ENCODE data around the gene NFE2L1. TPM values are rescaled to one million over a fixed set of nuclear protein-coding genes. Genes with fewer than 3 reads are reported as not detected.

Gene NFE2L1
- total and polyA plus RNA-seq, 9 of the 15 experiments (the other 6 are each of a cell fraction or from before 2014, with no cell fraction given) = 2.0 to 68.6 (median 39.7) TPM

GRCh38 chr17:48051706-48052486 lies 3.7 kb downstream of the NFE2L1 start:
- intact Hi-C loops (cut with micrococcal nuclease) = no loop called here
- in situ Hi-C loops (cut with MboI) = no loop called here
- Histone ChIP-seq H3K9me3 (replicated peaks; ENCODE audit: control insufficient read depth, insufficient read depth, low read depth, low read length) (no peaks in the 10 kb centered on the region), H3K9me1 (ENCODE audit: control insufficient read depth, insufficient read depth, low read length) (peaks cover 17% of the 10 kb centered on the region), H3K36me3 (ENCODE audit: control insufficient read depth, insufficient read depth, low read length) (peaks cover 60% of the 10 kb centered on the region), H3K4me3 (no peak overlapping the region), H3K4me1 (replicated peaks in 1 of 2; ENCODE audit: control insufficient read depth in 2 of 2, insufficient read depth in 2 of 2, low read length in 2 of 2) (peaks cover 60 to 63% of the 10 kb centered on the region in 2 experiments), H3K9ac (ENCODE audit: insufficient read depth in 1 of 2, low read depth in 2 of 2, low read length in 2 of 2) (peak overlapping the region; percentile 5 to 23; a peak in 3 of 4 replicates), H3K27ac (ENCODE audit: extremely low read depth, low read depth, low read length) (peak overlapping the region; percentile 54; the same call in 2 of the 3 replicates), H3K79me2 (ENCODE audit: control insufficient read depth, insufficient read depth, low read length) (peaks cover 94% of the 10 kb centered on the region), H3K27me3 (ENCODE audit: control insufficient read depth in 2 of 2, insufficient read depth in 2 of 2, low read length in 2 of 2) (no peaks in the 10 kb centered on the region), H3K4me2 (ENCODE audit: insufficient read depth, low read length) (peak overlapping the region; percentile 53), H4K20me1 (replicated peaks; ENCODE audit: control insufficient read depth, insufficient read depth, low read length) (peaks cover 34% of the 10 kb centered on the region), H2AFZ (ENCODE audit: low read depth, low read length) (no peak overlapping the region)
- WGBS (ENCODE audit: insufficient coverage, low coverage, missing lambda C conversion rate) = 48% methylated on average over 4 of the region's 5 CpGs
- DNase-seq (ENCODE audit: extremely low read depth in 1 of 4, low spot score in 3 of 4) = peak in 3 of 4 experiments; percentile 24 to 83 (median 47)
- ATAC-seq = 0 out of 3 replicates have a peak, but pooled peaks have one; percentile 0
- peak; percentile 88 for FAIRE-seq
- CTCF ChIA-PET (ENCODE audit: low intra/inter-chr PET ratio) = no interaction called here
- BruUV-seq (replicated peaks) = no TSS peak
- POLR2A ChIA-PET = interaction anchor here (0.6 to 1.1 kb wide), 9 partner anchors 9 to 603 kb away, joined by 3 to 8 read pairs (median 3); no protein-coding TSS in a partner anchor
- TF ChIP-seq MXI1 (IDR thresholded peaks at IDR 0.05; ENCODE audit: low read depth, low read length) (0 out of 2 replicates have a peak, but pooled peaks have one; percentile 67), ATF1 (CRISPR knock-in tag; IDR thresholded peaks at IDR 0.05) (no peak), ATF1 (tag; IDR thresholded peaks at IDR 0.05) (0 out of 2 replicates have a peak, but pooled peaks have one; percentile 30), NFIC (IDR thresholded peaks at IDR 0.05) (peak; percentile 92), ZFX (CRISPR knock-in tag; IDR thresholded peaks at IDR 0.05) (peak; percentile 52; the same call in 1 of the 2 replicates), ATF7 (IDR thresholded peaks at IDR 0.05) (0 out of 2 replicates have a peak, but pooled peaks have one; percentile 11), ZFPM2 (CRISPR knock-in tag; IDR thresholded peaks at IDR 0.05) (no peak), NCOA1 (IDR thresholded peaks at IDR 0.05; ENCODE audit: low read depth) (peak; percentile 15; the same call in 1 of the 2 replicates), NCOA6 (IDR thresholded peaks at IDR 0.05) (no peak), EP300 (IDR thresholded peaks at IDR 0.05; ENCODE audit: low read length) (peak; percentile 28; the same call in 1 of the 2 replicates), TAL1 (IDR thresholded peaks at IDR 0.05) (peak; percentile 56; the same call in 1 of the 2 replicates), ZNF644 (tag; IDR thresholded peaks at IDR 0.05; ENCODE audit: low read depth) (0 out of 2 replicates have a peak, but pooled peaks have one; percentile 33), ARID1B (IDR thresholded peaks at IDR 0.05) (peak; percentile 63; the same call in 1 of the 2 replicates), MEF2D (tag; conservative IDR thresholded peaks at IDR 0.05; ENCODE audit: low read depth) (0 out of 2 replicates have a peak, but pooled peaks have one; percentile 33), TAF15 (IDR thresholded peaks at IDR 0.05; ENCODE audit: low read depth, low read length) (no peak), LEF1 (IDR thresholded peaks at IDR 0.05) (peak; percentile 77), SOX6 (IDR thresholded peaks at IDR 0.05) (peak; percentile 89)
- TF ChIP-seq, protein P1, sequence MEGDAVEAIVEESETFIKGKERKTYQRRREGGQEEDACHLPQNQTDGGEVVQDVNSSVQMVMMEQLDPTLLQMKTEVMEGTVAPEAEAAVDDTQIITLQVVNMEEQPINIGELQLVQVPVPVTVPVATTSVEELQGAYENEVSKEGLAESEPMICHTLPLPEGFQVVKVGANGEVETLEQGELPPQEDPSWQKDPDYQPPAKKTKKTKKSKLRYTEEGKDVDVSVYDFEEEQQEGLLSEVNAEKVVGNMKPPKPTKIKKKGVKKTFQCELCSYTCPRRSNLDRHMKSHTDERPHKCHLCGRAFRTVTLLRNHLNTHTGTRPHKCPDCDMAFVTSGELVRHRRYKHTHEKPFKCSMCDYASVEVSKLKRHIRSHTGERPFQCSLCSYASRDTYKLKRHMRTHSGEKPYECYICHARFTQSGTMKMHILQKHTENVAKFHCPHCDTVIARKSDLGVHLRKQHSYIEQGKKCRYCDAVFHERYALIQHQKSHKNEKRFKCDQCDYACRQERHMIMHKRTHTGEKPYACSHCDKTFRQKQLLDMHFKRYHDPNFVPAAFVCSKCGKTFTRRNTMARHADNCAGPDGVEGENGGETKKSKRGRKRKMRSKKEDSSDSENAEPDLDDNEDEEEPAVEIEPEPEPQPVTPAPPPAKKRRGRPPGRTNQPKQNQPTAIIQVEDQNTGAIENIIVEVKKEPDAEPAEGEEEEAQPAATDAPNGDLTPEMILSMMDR (IDR thresholded peaks at IDR 0.05 in 2 of 3, conservative IDR thresholded peaks at IDR 0.05 in 1 of 3; ENCODE audit: insufficient read depth in 2 of 3, low read depth in 1 of 3, low read length in 3 of 3) = peak in 1 of 3 experiments; percentile 22; a peak in 2 of 6 replicates
- TF ChIP-seq, protein P2, sequence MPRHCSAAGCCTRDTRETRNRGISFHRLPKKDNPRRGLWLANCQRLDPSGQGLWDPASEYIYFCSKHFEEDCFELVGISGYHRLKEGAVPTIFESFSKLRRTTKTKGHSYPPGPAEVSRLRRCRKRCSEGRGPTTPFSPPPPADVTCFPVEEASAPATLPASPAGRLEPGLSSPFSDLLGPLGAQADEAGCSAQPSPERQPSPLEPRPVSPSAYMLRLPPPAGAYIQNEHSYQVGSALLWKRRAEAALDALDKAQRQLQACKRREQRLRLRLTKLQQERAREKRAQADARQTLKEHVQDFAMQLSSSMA (CRISPR knock-in tag; IDR thresholded peaks at IDR 0.05) = no peak
- TF ChIP-seq, protein P3, sequence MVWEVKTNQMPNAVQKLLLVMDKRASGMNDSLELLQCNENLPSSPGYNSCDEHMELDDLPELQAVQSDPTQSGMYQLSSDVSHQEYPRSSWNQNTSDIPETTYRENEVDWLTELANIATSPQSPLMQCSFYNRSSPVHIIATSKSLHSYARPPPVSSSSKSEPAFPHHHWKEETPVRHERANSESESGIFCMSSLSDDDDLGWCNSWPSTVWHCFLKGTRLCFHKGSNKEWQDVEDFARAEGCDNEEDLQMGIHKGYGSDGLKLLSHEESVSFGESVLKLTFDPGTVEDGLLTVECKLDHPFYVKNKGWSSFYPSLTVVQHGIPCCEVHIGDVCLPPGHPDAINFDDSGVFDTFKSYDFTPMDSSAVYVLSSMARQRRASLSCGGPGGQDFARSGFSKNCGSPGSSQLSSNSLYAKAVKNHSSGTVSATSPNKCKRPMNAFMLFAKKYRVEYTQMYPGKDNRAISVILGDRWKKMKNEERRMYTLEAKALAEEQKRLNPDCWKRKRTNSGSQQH (CRISPR knock-in tag; IDR thresholded peaks at IDR 0.05) = no peak
